ENCODE results near the gene LRRC56. TPM values are rescaled to one million over a fixed set of nuclear protein-coding genes. Genes with fewer than 3 reads are reported as not detected.

Gene LRRC56
- total and polyA plus RNA-seq, 2 of the 13 experiments (the other 11 are each of a cell fraction or from before 2014, with no cell fraction given) = 0.11 to 0.29 TPM

- peak; percentile 40 for TF ChIP-seq ZNF883 (CRISPR knock-in tag; IDR thresholded peaks at IDR 0.05; ENCODE audit: not compliant biosample characterization)
- no peak for TF ChIP-seq SNAPC5 (CRISPR knock-in tag; IDR thresholded peaks at IDR 0.05; ENCODE audit: borderline replicate concordance)
- no peak for TF ChIP-seq MATR3 (CRISPR knock-in tag; IDR thresholded peaks at IDR 0.05)
- no peak for TF ChIP-seq FOXJ3 (CRISPR knock-in tag; IDR thresholded peaks at IDR 0.05; ENCODE audit: borderline replicate concordance)
- TF ChIP-seq PRPF4 (IDR thresholded peaks at IDR 0.05; ENCODE audit: low read depth, low read length, poor library complexity, severe bottlenecking) = no peak
- no peak for TF ChIP-seq ZNF224 (CRISPR knock-in tag; IDR thresholded peaks at IDR 0.05)
- TF ChIP-seq SP4 (CRISPR knock-in tag; IDR thresholded peaks at IDR 0.05) = peak; percentile 77
- no peak for TF ChIP-seq ARID3A (IDR thresholded peaks at IDR 0.05; ENCODE audit: low read depth, low read length)
- TF ChIP-seq DNMT1 (CRISPR knock-in tag; IDR thresholded peaks at IDR 0.05) = no peak
- TF ChIP-seq ZHX2 (IDR thresholded peaks at IDR 0.05; ENCODE audit: low read depth) = no peak
- no peak for TF ChIP-seq ZHX2 (CRISPR knock-in tag; IDR thresholded peaks at IDR 0.05; ENCODE audit: borderline replicate concordance)
- no peak for TF ChIP-seq ZC3H4 (CRISPR knock-in tag; IDR thresholded peaks at IDR 0.05; ENCODE audit: borderline replicate concordance)
- no peak for TF ChIP-seq ZBTB43 (CRISPR knock-in tag; conservative IDR thresholded peaks at IDR 0.05)
- no peak for TF ChIP-seq PAF1 (CRISPR knock-in tag; IDR thresholded peaks at IDR 0.05)
- TF ChIP-seq ZC3H13 (CRISPR knock-in tag; IDR thresholded peaks at IDR 0.05) = no peak
- no peak for TF ChIP-seq HHEX (CRISPR knock-in tag; IDR thresholded peaks at IDR 0.05)
- TF ChIP-seq TEAD2 (CRISPR knock-in tag; IDR thresholded peaks at IDR 0.05) = no peak
- TF ChIP-seq MYC (CRISPR knock-in tag; IDR thresholded peaks at IDR 0.05; ENCODE audit: borderline replicate concordance) = 0 out of 2 replicates have a peak, but pooled peaks have one; percentile 36
These were observed 38.9 kb downstream of the LRRC56 start, which contains the start of gene PHRF1 (continued) for GRCh38 chr11:575996-576768.
